ENCODE data around the gene BDKRB2. TPM values are rescaled to one million over a fixed set of nuclear protein-coding genes. Genes with fewer than 3 reads are reported as not detected.

Gene BDKRB2
- total RNA-seq, 1 donor from 2014 or later: 0.49 TPM

- H3K27me3 ChIP-seq (ENCODE audit: low read depth): peaks cover 79% of the 10 kb centered on the region
- intact Hi-C loops (cut with micrococcal nuclease): no loop called here
These were observed 26.8 kb upstream of the BDKRB2 start for GRCh38 chr14:96177766-96178375.

GRCh38 chr14:96178461-96179321, 25.9 kb upstream of the BDKRB2 start:
- intact Hi-C loops (cut with micrococcal nuclease): no loop called here
- TF ChIP-seq CTCF (IDR thresholded peaks at IDR 0.05; ENCODE audit: borderline replicate concordance): no peak
- H3K27me3 ChIP-seq (ENCODE audit: low read depth): peaks cover 76% of the 10 kb centered on the region
- no peak for DNase-seq
- H3K4me3 ChIP-seq: no peak overlapping the region
- H3K27ac ChIP-seq (replicated peaks): peak overlapping the region; percentile 7
- peaks cover 19% of the 10 kb centered on the region for H3K4me1 ChIP-seq
- no peaks in the 10 kb centered on the region for H3K36me3 ChIP-seq
- no peaks in the 10 kb centered on the region for H3K9me3 ChIP-seq (replicated peaks)

More at GRCh38 chr14:96177766-96178375, 26.8 kb upstream of the BDKRB2 start:
- peak overlapping the region; percentile 7 for H3K27ac ChIP-seq (replicated peaks)
- no peaks in the 10 kb centered on the region for H3K9me3 ChIP-seq (replicated peaks)
- H3K4me3 ChIP-seq: no peak overlapping the region
- TF ChIP-seq CTCF (IDR thresholded peaks at IDR 0.05; ENCODE audit: borderline replicate concordance): no peak
- H3K36me3 ChIP-seq: no peaks in the 10 kb centered on the region
- no peak for DNase-seq
- peaks cover 19% of the 10 kb centered on the region for H3K4me1 ChIP-seq

GRCh38 chr14:96180043-96180874, 24.4 kb upstream of the BDKRB2 start:
- Histone ChIP-seq H3K9me3 (replicated peaks) (no peaks in the 10 kb centered on the region), H3K4me3 (no peak overlapping the region), H3K27me3 (ENCODE audit: low read depth) (peaks cover 74% of the 10 kb centered on the region), H3K36me3 (no peaks in the 10 kb centered on the region), H3K4me1 (peaks cover 19% of the 10 kb centered on the region), H3K27ac (replicated peaks) (no peak overlapping the region)
- intact Hi-C loops (cut with micrococcal nuclease): no loop called here
- no peak for TF ChIP-seq CTCF (IDR thresholded peaks at IDR 0.05; ENCODE audit: borderline replicate concordance)
- DNase-seq: no peak

- H3K4me3 ChIP-seq: no peak overlapping the region
- H3K4me1 ChIP-seq: peaks cover 16% of the 10 kb centered on the region
- DNase-seq: no peak
- H3K27me3 ChIP-seq (ENCODE audit: low read depth): peaks cover 75% of the 10 kb centered on the region
- no peak overlapping the region for H3K27ac ChIP-seq (replicated peaks)
- no peaks in the 10 kb centered on the region for H3K9me3 ChIP-seq (replicated peaks)
- intact Hi-C loops (cut with micrococcal nuclease): no loop called here
- H3K36me3 ChIP-seq: no peaks in the 10 kb centered on the region
- no peak for TF ChIP-seq CTCF (IDR thresholded peaks at IDR 0.05; ENCODE audit: borderline replicate concordance)
These were observed 23.2 kb upstream of the BDKRB2 start for GRCh38 chr14:96181186-96182056.

Measured in left ventricle myocardium inferior (tissue), 1 donor.